GM04504 (cell line): ENCODE data around the gene CIP2A.

Experiments
- DNase-seq: peaks from one replicate; pipeline ENCODE4 v3.0.0-alpha.2; 2012; ENCODE audit warnings: low read depth

CIP2A gene

DNA sequence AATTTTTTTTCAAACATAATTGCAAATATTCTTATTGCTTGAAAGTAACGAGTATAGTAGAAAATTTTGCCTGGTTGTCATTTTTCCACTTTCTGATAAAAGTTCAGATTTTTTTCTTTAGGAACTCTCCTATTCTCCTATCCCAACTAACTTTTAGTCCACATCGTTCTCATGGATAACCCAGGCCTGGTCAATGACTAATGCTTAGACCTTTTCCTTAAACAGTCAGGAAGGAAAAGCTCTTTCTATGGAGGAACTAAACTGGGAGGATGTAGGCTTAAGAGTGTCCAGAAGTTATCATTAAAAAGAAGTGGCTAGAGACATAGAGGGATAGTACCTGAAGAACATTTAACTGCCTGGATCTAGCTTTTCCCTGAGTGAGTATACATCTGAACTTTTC is 26.7 kb downstream of the CIP2A start:
- no peak for DNase-seq

DNA sequence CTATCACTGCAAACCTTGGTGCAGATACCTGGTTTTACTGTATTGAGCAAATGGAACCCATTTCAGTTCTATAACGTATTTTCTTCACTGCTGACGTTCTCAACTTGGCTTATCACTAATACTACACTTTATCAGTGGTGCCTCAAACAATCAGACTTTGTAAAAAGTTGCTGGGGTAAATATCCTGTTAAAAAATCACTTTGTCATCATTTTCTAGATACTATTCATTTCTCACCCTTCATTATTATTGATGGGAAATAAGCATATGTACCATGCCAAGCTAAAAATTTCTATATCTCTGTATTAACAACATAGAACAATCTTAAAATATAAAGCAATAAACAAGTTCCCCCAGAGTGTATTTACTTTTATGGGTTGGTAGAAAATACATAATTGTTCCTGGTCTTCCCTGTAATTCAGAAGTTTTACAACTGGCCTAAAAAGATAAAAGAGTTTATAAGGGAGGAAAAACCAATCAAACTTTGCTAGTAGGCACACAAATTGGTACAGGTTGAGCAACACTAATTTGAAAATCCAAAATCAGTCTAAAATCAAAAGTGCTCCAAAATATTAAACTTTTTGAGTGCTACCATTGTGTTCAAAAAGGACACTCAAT is 33.2 kb downstream of the CIP2A start:
- DNase-seq: no peak

DNA sequence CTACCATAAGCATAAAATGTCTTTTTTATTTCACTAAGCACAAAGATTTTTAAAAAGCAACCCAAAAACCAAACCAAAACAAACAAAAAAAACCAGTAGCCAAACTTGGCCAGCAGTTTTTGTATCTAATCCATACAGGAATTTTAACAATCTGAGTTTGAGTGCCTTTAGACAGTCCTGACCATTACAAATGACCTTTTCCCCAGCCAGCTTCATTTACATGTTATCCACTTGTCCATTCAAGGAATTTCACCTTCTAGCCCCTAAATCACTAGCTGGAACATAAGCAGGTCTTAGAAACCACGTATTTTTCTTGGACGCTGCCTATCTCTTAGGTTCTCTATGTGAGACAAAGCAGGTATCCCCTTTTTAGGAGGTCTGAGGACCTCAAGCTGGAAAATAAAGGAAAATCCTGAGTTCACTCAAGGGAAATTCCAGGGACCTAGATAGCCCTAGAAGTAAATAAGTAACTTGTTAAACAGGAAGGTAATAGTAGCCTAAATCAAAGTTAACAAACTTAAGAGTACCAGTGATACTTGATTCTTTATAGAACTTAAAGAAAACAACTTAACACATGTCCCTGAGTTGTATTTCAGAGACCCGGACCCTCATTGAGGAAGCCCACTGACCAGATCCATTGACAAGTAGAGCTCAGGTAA is 34.2 kb downstream of the CIP2A start:
- DNase-seq: no peak

DNA sequence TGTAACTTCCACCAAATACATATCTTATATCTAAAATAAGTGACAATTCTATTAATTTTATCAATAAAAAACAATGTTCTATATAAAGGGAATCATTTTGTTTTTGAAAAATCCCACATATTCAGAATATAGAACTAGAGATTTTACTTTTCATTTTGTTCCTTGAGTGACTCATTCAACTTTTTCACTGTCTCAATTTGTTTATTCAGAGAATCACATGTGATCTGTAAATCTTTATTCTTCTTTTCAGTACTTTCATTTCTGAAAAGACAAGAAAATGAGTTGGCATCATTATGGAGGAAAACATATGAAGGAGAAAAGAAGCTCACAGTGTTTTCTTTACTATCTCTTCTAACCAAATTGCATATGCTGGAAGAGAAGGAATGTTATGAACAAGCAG is 35.0 kb downstream of the CIP2A start:
- no peak for DNase-seq

DNA sequence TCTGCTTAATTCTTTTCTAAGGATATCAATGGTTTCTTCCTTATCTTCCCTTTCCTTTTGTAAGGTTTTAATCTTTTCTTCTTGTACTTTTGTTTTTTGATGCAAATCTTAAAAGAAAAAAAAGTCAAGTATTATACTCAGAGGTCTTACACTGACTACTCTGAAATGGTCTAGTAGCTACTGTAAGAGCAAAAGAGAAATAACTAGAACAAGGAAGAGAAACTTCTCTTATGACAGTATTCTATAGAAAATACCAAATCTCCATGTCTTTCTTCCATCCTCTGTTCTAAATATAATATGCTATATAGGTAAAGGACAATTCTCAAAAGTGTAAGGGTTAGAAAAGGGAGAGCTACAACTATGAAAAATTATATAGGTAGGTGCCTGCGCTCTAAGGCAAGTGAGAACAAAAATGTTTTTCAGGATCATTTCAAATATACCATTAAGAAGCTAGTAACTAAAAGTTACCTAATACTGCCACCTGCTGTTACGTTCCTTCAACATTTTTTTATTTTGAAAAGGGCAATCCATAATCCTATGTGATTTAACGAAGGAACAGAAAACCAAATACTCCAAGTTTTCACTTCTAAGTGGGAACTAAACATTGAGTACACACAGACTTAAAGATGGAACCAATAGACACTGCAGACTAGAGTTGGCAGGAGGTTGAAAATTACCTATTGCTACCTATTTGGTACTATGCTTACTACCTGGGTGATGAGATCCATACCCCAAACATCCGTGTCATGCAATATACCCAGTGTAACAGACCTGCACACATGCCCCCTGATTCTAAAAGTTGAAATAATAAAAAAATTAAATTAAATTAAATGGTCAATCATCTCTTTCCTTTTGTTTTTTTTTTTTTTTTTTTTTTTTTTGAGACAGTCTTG is 36.7 kb downstream of the CIP2A start:
- peak; percentile 14 for DNase-seq

DNA sequence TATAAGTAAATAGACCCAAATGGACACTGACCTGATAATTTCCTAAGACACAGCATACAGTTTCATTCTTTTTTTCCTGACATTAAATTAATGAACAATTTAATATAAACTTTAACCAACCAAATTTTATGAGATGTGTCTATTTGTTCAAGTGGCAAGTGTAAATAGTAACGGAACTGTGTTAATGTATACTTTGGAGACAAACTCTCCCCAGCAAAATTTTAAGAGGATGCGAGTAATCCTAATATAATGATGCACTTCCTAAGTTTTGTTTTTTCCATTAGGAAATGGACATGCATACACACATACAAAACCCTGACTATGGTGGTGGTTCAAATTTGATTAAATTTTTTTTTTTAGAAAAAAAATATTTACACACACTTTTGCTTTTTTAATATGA is 40.4 kb downstream of the CIP2A start:
- DNase-seq: no peak

DNA sequence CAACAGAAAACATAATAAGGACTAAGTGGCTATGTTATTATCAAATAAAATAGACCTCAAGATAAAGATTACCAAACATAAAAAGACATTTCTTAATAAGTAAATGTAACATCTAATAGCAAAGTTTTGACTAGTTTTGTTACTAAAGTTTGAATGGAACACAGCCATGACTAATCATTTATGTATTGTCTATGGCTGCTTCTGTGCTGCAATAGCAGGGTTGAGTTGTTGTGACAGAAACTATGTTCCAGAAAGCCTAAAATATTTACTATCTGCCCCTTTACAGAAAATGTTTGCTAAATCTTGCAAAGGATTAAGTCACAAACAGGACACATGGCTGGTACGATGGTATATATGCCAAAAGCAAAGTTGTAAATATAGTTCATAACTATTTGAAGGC is 40.9 kb downstream of the CIP2A start:
- no peak for DNase-seq

DNA sequence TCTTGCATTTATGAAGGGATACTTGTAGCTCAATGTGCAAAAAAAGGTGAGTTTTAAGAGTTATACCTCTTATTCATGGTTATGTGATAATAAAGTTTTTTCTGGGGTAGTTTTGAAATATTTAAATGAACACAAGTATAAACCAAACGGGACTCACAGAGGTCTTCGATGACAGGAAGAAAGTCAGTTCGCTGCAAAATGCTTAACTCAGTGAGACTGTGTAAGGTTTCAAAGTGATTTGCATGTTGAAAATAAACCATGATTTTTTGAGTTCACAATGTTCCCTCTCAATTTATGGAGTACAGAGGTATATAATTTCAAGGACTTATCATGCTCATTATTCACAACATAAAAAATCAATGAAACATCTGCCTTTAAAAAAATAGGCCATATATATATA is 42.5 kb downstream of the CIP2A start:
- DNase-seq: no peak

DNA sequence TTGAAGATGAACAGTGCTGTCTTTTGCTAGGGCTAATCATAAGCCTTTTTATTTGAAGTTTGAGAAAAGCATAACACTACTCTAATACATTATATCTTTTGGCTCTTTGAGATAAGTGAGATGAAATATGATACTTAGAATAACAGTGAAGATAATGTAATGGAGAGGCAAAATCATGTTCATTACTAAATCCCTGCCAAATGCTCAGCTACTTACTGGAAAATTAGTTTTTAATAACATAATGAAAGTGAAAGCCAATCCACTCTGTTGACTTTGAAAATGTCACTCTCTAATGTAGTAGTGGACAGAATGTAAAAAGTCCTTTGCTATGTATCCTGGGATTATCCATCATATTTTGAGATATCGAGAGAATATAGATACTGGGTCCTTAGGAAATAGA is 43.0 kb downstream of the CIP2A start:
- DNase-seq: no peak

DNA sequence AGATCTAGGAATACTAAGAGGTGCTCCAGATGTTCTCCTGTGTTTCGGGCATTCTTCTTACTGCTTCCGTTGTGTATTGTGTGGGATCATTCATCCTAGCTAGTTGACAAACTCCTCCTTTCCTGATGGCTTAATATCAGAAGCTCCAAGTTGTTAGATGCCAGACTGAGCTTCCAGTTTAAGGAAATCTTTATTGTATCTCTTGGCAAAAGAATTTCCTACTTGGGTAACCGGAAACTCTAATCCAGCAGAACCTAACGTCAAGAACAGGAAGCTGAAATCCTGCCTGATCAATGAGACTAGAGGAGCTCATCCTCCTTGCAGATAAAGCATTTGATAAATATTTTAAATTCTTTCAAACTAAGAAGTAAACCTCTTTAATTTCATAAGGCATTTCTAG is 51.2 kb downstream of the CIP2A start:
- DNase-seq: no peak

DNA sequence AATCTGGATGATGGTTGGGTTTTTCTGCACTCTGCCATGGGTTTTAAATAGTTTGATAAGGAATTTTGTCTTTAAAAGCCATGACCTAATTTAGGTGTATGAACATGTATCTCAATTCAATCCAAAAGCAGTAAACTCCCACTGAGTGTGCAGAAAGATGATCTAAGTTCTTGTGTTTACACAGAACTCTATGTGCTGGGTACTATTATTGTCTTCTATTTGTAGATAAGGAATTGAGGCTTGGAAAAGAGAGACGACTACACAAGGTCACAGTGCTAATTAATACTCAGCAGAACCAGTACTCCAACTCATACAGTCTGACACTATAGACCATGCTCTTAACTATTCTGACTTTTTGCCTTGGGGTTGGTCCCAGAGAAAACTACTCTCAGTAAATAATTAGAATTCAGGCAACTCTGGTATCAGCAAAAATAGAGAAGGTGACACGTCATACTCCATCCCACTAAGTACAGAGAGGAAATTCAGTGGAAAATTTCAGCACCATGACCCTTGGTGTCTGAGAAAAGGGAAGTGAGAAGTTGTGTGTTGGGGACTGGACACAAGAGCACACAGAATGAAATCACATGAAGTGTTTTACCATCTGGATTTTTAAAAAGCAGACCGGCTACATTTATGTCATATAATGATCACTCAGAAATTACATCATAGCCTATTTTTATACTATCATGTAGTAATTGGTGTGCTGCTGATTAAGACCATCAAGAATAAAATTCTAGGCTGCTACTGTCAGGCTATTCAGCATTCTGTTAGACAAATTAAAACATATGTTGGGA is 60.6 kb downstream of the CIP2A start:
- DNase-seq: no peak

DNA sequence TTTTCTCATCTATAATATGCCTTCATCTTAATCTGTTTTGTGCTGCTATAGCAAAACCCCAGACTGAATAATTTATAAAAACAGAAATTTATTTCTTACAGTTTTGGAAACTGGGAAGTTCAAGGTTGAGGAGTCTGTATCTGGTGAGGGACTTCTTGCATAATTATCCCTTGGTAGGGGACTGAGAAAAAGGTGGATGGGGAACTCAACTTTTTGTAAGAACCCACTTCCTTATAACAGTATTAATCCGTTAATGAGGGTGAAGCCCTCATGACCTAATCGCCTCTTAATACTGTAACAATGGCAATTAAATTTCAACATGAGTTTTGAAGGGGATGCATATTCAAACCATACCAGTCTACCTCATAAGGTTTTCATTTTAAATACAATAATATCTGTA is 61.4 kb downstream of the CIP2A start:
- no peak for DNase-seq

DNA sequence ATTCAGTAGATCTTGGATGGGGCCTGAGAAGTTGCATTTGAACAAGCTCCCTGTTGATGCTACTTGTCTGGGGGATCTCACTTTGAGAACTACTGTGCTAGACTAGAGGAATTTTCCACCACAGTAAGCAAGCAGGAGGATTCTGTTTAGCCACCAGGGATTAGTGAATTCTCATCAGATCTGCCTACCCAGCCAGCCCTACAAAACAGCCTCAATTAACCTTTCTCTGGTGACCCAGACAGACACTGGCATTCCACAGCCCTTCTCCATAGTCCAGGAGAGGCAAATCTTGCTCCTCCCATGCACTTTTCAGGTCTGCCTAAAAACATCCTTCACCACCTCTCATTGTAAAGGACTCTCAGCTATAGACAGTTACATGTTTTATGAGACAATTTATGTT is 62.1 kb downstream of the CIP2A start:
- no peak for DNase-seq

DNA sequence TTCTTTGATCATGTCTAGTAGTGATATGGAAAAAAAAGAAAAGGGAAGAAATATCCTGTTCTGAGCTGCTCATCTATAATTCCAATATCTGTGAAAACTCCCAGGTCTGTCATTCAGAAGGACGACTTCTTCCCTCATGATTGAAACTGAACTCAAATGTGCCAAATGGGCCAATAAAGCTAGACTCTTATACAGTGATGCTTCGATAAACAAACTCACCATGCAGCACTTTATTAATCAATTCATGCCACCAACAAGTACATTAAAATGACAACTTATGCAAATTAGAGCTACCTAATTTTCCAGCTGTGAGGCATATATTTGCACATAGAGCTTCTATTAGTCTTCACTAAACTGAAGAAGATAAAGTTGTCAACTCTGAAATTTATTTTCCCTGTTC is 63.3 kb downstream of the CIP2A start:
- DNase-seq: no peak

DNA sequence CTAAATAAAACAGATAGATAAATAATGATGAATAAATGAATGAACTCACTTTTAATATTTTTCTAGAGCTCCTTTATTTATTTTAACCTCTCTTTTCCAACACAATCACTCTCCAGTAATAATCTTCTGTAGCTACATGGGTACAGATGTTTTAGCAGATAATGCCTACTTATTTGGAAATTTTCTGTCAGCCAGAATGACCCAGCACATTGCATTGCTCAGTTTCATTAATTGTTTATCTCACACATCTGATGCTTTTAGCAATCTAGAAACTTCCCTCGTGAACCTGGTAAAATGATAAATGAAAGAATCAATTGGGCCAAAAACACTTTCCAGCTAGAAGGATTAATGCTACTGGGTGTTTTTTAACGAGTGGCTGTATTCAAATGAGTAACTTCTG is 64.0 kb downstream of the CIP2A start:
- DNase-seq: no peak

DNA sequence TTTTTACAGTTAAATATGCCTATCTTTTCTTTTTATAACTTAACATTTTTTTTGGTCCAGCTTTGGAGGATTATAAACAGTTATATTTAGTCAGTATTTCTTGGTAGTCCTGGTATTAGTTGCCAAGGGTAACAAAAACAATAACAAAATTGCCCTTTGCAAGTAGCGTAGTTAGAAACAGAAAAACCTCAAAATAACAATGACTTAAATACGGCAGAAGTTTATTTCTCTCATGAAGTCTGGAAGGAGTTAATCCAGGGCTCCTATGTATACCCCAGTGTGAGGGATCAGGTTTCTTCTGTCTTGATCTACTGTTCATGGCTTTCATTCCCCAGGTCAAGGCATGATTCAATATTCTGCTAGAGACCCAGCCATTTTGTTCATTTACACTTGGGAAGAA is 64.7 kb downstream of the CIP2A start:
- no peak for DNase-seq

DNA sequence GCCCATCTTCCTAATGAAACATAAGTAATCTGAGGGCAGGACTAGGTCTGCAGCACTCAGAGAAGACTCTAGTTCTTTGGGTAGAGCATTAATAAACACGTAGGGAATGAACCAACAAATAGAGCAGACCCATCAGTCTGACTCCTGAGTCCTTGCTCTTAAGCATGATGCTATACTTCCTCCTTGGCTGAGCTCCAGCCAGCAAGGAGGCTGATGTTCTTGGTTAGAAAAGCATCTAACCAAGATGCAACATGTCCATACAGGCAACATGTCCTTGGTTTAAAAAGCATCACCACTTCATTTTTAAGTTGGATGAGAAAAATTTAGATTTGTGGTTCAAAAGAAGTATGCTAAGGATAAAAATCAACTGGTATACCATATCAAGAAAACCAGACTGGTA is 70.3 kb downstream of the CIP2A start:
- no peak for DNase-seq

DNA sequence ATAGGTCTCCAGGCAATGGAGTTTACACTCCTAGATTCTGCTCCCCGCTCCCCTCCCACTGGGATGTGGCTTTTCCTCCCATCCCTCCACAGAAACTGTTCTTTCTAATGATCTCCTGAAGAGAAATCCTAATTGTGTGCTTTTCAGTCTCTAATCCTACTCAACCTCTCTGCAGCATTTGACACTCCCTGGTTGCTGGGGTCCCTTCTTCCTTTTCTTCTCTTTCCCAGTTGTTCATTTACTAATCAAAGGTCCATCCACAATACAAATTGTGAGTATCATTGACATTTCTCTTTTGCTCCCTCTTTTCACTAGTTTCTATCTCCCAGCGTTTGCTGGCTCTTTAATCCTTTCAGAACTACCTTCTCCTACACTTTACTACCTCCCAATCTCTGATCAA is 72.4 kb downstream of the CIP2A start:
- DNase-seq: no peak

DNA sequence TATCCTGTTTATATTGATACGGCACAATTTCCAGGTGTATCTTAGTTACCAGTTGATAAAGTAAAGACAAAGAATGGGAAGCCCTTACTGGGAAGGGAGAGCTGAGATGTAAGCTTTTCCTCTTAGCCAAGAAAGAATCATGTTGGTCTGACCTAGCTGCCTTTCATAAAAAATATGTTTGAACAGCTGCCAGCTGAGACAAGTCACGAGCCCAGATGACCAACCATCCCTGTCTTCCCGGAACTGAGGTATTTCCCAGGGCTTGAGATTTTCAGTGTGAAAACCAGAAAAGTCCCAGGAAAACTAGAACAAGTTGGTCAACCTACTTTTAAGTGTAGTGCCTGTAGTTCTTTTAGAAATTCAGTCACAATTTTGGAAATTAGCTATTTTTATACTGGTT is 75.3 kb downstream of the CIP2A start:
- no peak for DNase-seq

DNA sequence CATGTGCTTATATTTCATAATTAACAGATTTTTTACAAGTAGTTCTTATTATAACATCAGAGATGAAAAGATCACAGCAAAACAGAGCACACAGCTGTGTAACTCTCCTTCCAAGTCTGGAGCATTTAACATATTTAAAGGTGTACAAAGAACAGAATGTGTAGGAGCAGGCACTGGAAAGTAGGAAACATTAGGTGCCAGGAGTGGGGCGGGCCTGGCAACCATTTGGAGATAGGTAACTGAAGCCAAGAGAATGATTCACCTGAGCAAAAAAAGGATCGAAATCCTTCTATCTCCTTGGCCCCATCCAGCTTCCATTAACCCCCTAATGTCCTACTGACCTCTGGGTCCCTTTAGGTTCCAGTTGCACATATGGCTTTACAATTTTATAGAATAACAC is 76.6 kb downstream of the CIP2A start:
- no peak for DNase-seq

DNA sequence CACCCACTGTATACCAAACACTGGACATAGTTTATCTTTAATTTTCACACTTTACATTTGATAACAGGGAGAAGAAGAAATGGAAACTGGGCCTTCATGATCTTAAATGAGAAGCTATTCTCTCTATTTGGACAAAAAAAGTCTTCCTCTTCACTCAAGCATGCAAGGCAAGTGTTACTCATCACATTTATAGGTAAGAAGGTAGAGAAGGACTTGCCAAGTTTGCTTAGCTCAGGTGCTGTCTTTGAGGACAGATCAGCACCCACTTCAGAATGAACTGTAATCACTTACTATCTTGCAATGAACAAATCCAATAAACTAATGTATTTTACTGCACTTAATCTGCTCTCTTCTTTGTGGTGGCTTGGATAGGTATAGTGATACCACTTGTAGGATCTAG is 77.7 kb downstream of the CIP2A start:
- no peak for DNase-seq

DNA sequence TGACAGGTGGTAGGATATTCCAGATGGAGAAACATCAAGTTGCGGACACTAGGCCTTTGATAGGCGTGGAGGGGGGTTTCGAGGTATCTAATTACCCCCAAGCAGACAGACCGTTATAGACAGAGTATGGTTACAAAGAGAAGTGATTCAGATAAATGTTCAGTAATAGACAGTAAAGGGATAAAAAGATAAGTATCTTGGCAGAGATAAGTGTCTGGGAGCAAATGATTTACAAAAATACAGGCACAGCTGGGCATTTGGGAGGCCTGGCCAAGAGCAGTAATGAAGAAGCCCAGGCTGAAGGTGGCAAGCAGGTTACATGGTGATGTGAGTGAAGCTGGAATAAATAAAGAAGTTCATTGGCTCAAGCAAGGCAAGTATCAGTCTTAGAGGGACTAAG is 78.2 kb downstream of the CIP2A start:
- DNase-seq: no peak

DNA sequence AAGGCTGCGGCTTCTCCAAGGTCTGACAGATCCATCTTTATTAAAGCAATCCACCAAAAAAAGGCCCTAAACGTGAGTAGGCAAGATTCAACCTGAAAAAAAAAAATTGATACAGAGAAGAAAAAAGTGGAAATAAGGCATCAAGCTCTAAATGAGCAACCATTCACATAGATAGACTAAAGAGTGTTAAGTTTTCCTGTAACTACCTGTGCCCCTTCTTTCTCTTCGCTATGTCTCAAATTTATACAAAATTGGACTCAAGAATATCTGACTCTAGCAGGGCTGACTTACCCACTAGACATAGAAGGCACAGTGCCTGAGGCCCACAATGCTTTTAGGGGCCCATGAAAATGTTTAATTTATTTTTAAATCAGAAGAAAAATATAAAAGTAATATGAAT is 78.7 kb downstream of the CIP2A start, which contains the start of gene MYH15:
TSS of gene MYH15 (minus strand) at position 101 of the 400 bp plus-strand sequence. CDS start at position 35, 66 bp downstream.
- DNase-seq: no peak
